Stimulated activated CD4-positive, alpha-beta T cell treated with anti-CD3 and anti-CD28 coated beads, Interleukin-1b, Interleukin-23, amount 100 ng/mL, for 48 hours (primary cell): ENCODE data around the gene KDM1B.
"Not testable (repeated sequence)": the region's sequence is repeated elsewhere in the genome, so short reads cannot be mapped to it uniquely, and the experiment has no call there.

Experiments used
- DNase-seq: peaks from one replicate; pipeline ENCODE4 v3.0.0-alpha.2; 2020

Gene KDM1B

GRCh38 chr6:18155150-18155863 is at the start of gene KDM1B:
TSS of gene KDM1B (plus strand) at chr6:18155422. CDS start at chr6:18159896, 4,474 bp downstream.
- DNase-seq = peak; percentile 99

- no peak for DNase-seq
Measured at GRCh38 chr6:18107061-18107460, 48.2 kb upstream of the KDM1B start.

GRCh38 chr6:18110162-18110561 is 45.1 kb upstream of the KDM1B start:
- no peak for DNase-seq

- DNase-seq = no peak
Measured at GRCh38 chr6:18115356-18115755, 39.9 kb upstream of the KDM1B start.

- no peak for DNase-seq
Measured at GRCh38 chr6:18117136-18117535, 38.1 kb upstream of the KDM1B start.

- no peak for DNase-seq
Measured at GRCh38 chr6:18118330-18118729, 36.9 kb upstream of the KDM1B start.

GRCh38 chr6:18119236-18119635 is 36.0 kb upstream of the KDM1B start:
- DNase-seq = no peak

GRCh38 chr6:18121580-18122127 is 33.6 kb upstream of the KDM1B start:
- DNase-seq = no peak

GRCh38 chr6:18122128-18123093 is 32.8 kb upstream of the KDM1B start, which contains the start of gene NHLRC1:
TSS of gene NHLRC1 (minus strand) at chr6:18122677. CDS start at chr6:18122606, 71 bp downstream.
- peak; percentile 84 for DNase-seq

- DNase-seq = no peak
Measured at GRCh38 chr6:18126121-18126520, 29.1 kb upstream of the KDM1B start.

GRCh38 chr6:18132346-18132745 is 22.9 kb upstream of the KDM1B start:
- DNase-seq = no peak

GRCh38 chr6:18135171-18135570 is 20.1 kb upstream of the KDM1B start:
- no peak for DNase-seq

GRCh38 chr6:18136260-18136659 is 19.0 kb upstream of the KDM1B start:
- no peak for DNase-seq

GRCh38 chr6:18138906-18139305 is 16.3 kb upstream of the KDM1B start:
- DNase-seq = no peak

- DNase-seq = no peak
Measured at GRCh38 chr6:18139935-18140621, 15.1 kb upstream of the KDM1B start.

GRCh38 chr6:18141805-18142590 is 13.2 kb upstream of the KDM1B start:
- no peak for DNase-seq

- no peak for DNase-seq
Measured at GRCh38 chr6:18142591-18142861, 12.7 kb upstream of the KDM1B start.

- peak; percentile 9 for DNase-seq
Measured at GRCh38 chr6:18147160-18147559, 8.1 kb upstream of the KDM1B start.

- no peak for DNase-seq
Measured at GRCh38 chr6:18147616-18148015, 7.6 kb upstream of the KDM1B start.

- peak; percentile 11 for DNase-seq
Measured at GRCh38 chr6:18148304-18149025, 6.8 kb upstream of the KDM1B start.

- DNase-seq = not testable (repeated sequence)
Measured at GRCh38 chr6:18151391-18151790, 3.8 kb upstream of the KDM1B start.

GRCh38 chr6:18151801-18152200 is 3.4 kb upstream of the KDM1B start:
- no peak for DNase-seq
